ENCODE results near the gene GPANK1.

Gene GPANK1

DNA sequence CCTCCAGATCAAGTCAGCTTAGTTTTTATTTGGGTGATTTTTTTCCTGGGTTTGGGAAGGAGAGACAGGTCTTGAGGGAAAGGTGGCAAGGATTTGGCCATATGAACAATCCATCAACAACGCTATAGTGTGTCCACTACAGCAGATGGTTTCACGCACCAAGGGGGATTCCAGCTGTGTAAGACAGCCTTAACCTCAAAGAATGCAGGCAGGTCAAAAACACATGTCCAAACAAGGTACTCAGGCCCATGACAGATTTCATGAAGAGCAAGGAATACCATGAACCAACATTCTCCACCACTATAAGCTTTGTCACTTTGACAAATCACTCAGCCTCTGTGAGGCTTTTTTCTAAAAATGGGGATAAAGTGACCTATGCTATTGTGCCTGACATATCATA, 47.8 kb downstream of the GPANK1 start:
- no peak for DNase-seq (ENCODE audit: low spot score)

GRCh38 chr6:31615748-31616147, 49.0 kb downstream of the GPANK1 start:
- DNase-seq (ENCODE audit: low spot score): no peak

- DNase-seq (ENCODE audit: low spot score): no peak
These were observed 49.9 kb downstream of the GPANK1 start, which contains the start of gene AIF1 for GRCh38 chr6:31614684-31615578. Gene AIF1 (plus strand): TSS chr6:31615234. CDS start chr6:31615330, 96 bp downstream.

DNA sequence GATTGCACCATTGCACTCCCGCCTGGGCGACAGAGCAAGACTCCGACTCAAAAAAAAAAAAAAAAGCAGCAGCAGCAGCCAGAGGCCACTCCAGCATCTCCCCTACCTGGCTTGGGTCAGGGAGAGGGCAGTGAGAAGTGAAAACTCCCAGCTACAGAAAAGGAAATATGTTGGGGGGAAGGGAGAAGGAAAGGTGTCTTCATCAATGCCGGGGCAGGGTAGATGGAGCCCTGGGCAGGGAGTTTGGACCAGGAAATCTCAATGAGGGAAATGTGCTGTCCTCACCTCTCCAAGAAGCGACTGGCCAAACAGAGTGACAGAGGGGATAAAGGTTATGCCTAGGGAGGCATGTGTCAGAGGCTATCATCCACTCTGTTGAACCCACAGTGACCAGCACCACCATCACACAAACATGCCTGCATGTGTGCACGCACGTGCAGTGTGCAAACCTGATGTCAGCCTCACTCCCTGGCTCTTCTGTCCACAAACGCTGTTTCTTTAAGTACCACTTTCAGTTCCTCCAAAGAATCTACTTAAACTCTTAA, 50.6 kb downstream of the GPANK1 start:
- DNase-seq (ENCODE audit: low spot score): no peak
